T-helper 22 cell (primary cell): ENCODE data around the gene SSRP1.

Source experiments
- DNase-seq: peaks from one replicate; pipeline ENCODE4 v3.0.0-alpha.2; 2020; ENCODE audit warnings: low read depth

The SSRP1 gene

GRCh38 chr11:57315491-57315890, 20.2 kb downstream of the SSRP1 start:
- no peak for DNase-seq

- DNase-seq: no peak
Measured at GRCh38 chr11:57314221-57314973, 21.3 kb downstream of the SSRP1 start.

DNA sequence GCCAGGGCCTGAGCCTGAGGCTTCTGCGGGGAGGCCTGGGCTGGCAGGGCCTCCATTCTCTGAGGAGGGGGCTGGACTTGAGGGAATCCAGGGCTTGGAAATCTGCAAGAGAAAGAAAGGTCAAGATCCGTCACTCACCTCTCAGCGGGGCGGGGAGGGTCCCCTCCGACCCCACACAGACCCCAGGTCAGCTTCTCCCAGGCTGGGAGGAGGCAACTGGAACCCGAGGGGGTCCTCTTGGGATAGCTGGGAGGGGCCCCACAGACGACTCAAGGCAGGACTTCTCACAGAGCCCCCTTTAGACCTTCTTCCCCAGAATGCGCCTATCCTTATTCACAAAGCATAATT, 21.9 kb downstream of the SSRP1 start:
- DNase-seq: no peak

- DNase-seq: no peak
Measured at GRCh38 chr11:57313071-57313787, 22.5 kb downstream of the SSRP1 start.

- DNase-seq: no peak
Measured at GRCh38 chr11:57312511-57313021, 23.1 kb downstream of the SSRP1 start.

DNA sequence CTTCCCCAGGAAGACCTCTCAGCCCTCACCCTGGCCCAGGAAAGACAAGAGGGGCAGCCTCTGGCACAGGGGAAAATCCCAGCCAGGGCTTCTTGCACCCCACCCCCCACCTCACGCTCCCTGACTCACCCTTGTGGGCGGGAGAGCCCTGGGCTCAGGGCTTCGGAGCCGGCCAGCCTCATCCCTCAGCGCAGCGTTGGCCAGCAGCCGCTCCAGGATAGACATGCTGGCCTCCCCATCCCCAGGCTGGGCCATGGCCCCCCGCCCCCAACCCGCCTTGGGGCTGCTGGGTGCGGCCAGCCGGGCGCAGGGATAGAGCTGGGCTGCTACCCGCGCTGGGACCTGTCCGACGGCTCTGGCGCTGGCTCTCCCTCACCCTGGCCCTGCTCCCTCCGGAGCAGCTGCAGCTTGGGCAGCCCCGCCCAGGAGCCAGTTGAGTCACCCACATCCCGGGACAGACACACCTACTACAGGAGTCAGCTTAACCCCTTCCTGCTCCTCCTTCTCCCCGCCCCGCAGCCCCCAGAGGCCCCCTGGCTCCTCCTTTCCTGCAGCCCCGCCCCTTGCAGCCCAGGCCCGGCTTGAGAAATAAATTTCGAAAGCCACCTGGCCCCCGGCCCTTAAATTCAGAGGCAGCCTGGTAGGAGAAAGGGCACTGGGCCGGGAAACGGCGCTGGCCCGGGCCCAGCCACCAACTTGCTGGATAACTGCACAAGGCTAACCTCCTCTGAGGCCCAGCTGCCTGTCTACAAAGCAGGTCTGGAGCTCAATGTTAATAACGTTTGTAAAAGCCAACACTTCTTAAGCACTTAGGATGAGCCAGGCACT, 24.4 kb downstream of the SSRP1 start:
- no peak for DNase-seq

GRCh38 chr11:57310630-57311086, 25.0 kb downstream of the SSRP1 start:
- DNase-seq: no peak

GRCh38 chr11:57310091-57310490, 25.6 kb downstream of the SSRP1 start:
- DNase-seq: no peak

DNA sequence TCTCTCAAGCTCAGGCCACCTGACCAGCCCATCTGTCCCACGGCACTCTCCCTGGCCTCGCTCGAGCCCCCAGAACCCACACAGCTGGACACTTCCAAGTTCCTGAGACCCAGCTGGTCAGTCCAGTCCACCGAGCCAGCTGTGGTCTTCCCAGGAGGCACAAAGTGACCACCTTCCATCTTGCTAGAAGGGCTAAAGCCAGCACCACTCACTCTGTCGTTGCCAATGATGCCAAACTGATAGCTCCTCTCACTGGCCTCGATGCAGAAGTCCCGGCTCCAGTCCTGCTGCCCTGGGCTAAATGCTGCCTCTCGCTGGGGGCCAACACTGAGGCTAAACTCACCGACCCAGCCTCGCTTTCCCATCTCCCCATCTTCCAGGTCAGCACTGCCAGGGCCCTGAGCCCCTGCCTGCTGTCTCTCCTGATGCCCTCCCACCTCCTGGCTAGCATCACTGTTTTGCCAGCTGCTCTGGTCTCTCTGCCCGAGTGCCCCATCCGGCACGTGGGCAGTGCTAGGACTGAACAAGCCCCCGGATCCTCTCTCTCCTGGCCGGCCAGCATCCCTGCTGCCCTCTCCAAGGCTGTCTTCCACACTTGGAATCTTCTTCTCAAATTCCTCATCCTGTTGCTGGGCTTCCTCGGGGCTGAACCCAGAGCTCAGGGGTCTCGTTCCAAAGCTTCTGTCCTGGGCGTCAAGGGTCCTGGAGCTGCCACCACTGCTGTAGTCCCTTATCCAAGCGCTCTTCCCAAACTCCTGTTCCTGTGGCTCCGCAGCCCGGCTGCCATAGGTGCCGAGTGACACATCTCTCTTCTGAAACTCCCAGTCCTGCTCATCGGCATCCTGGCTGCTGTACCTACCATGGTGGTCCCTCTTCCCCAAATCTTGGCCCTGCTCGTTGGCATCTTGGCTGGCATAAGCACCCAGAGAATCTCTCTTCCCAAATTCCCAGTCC, 26.3 kb downstream of the SSRP1 start:
- no peak for DNase-seq

- DNase-seq: no peak
Measured at GRCh38 chr11:57308426-57309060, 27.1 kb downstream of the SSRP1 start.

GRCh38 chr11:57307666-57308270, 27.9 kb downstream of the SSRP1 start:
- DNase-seq: no peak

GRCh38 chr11:57306940-57307565, 28.6 kb downstream of the SSRP1 start:
- no peak for DNase-seq

GRCh38 chr11:57306161-57306876, 29.4 kb downstream of the SSRP1 start:
- DNase-seq: no peak

GRCh38 chr11:57305523-57305922, 30.2 kb downstream of the SSRP1 start:
- DNase-seq: no peak

DNA sequence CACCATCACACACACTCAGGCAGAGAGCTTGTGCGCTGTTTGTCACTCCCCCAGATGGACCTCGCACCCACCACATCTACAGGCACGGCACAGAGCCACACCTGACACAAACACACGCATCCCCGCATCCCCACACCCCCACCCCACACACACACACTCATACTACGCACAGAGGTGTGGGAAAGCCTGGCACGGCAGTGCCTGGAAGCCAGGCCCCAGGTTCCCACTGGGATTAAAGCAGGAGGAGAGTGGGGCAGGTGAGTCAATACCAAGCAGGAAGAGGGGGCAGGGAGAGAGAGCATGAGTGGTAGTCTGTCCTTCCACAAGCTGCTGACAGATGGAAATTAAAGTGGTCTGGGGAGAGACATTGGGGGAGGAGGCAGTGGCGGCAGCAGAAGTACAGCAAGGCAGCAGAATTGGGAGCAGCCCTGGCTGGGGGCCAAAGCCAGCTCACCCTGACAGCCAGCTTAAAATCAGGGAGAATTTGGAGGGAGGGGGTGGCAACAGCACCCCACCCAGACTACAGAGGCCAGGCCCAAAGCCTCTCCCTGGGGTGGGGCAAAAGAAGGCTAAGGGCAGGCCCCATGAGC, 31.6 kb downstream of the SSRP1 start:
- no peak for DNase-seq

GRCh38 chr11:57303280-57303989, 32.3 kb downstream of the SSRP1 start:
- no peak for DNase-seq

DNA sequence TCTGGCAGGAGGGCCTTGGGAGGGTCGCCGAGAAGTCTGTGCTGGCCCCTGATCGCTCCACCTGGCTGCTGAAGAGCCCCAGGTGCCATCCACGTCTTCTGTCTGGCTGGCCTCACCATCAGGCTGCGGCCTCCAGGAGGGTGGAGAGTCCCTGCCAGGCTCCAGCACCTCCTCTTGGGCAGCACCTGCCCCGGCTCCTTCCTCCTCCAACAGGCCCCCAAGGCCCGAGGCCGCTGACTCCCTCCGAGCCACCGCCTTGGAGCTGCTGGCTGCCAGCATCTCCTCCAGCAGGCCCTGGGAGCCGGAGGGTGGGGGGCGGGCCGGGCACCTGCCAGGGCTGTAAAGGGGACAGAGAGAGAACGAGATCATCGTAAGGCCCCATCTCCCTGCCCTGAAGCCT, 33.2 kb downstream of the SSRP1 start:
- DNase-seq: no peak

- DNase-seq: no peak
Measured at GRCh38 chr11:57301711-57302423, 33.8 kb downstream of the SSRP1 start.
